HG03469 (cell line): ENCODE data around the gene OGN.
"Not testable (repeated sequence)": the region's sequence is repeated elsewhere in the genome, so short reads cannot be mapped to it uniquely, and the experiment has no call there.

ENCODE experiments used
- ATAC-seq: cut with Tn5 transposase; IDR thresholded peaks from one replicate; pipeline ENCODE4 v1.9.1; 2021; ENCODE audit warnings: mild to moderate bottlenecking, moderate library complexity, moderate number of reproducible peaks; ENCODE audit not compliant: unreplicated experiment

OGN gene

GRCh38 chr9:92404042-92404836, at the start of gene OGN:
Gene OGN (minus strand): TSS chr9:92404578. CDS start chr9:92403407, 1,171 bp downstream.
- no peak for ATAC-seq

- no peak for ATAC-seq
Observed at GRCh38 chr9:92446536-92446935, 42.2 kb upstream of the OGN start.

- no peak for ATAC-seq
Observed at GRCh38 chr9:92444841-92445240, 40.5 kb upstream of the OGN start.

- no peak for ATAC-seq
Observed at GRCh38 chr9:92440751-92441046, 36.3 kb upstream of the OGN start.

DNA sequence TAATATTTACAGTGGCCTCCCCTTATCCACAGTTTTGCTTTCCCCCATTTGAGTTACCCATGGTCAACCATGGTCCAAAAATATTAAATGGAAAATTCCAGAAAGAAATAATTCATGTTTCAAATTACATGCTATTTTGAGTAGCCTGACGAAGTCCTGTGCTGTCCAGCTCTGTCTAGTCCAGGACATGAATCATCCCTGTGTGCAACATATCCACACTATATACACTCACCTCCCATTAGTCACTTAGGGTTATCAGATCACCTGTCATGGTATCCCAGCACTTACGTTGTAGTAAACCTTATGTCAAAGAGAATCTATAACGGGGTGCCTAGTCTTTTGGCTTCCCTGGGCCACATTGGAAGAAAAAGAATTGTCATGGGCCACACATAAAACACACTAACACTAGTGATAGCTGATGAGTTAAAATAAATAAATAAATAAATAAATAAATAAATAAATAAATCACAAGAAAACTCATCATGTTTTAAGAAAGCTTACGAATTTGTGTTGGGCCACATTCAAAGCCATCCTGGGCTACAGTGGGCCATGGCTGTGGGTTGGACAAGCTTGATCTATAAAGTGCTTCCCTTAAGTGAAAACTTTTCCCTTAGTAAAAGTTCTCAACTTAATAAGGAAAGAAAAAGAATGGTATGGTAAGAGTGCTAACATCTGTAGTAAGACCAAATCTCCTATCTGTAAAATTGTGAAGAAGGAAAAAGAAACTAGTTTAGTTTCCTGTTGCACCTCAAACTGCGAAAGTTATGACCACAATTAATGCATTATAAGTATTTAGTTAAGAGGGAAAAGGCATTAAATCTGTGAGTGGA, 35.8 kb upstream of the OGN start:
- ATAC-seq, result no peak

- ATAC-seq, result no peak
Observed at GRCh38 chr9:92438900-92439526, 34.6 kb upstream of the OGN start.

DNA sequence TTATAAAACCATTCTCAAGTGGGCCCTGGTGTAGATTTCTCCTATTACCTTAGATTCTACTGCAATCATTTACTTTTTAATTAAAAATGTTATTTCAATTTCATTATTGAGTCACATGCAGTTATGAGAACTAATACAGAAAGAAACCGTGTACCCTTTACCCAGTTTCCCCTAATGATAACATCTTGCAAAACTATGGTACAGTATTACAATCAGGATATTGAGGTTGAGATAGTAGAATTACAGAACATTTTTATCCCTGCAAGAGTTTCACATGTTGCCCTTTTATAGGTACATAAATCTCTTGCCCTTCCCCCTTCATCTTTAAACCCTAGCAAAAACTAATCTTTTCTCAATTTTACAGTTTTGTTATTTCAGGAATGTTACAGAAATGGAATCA, 30.9 kb upstream of the OGN start:
- no peak for ATAC-seq

- ATAC-seq, result no peak
Observed at GRCh38 chr9:92432972-92433548, 28.7 kb upstream of the OGN start.

- no peak for ATAC-seq
Observed at GRCh38 chr9:92432350-92432749, 28.0 kb upstream of the OGN start.

- ATAC-seq, result no peak
Observed at GRCh38 chr9:92429836-92430235, 25.5 kb upstream of the OGN start.

DNA sequence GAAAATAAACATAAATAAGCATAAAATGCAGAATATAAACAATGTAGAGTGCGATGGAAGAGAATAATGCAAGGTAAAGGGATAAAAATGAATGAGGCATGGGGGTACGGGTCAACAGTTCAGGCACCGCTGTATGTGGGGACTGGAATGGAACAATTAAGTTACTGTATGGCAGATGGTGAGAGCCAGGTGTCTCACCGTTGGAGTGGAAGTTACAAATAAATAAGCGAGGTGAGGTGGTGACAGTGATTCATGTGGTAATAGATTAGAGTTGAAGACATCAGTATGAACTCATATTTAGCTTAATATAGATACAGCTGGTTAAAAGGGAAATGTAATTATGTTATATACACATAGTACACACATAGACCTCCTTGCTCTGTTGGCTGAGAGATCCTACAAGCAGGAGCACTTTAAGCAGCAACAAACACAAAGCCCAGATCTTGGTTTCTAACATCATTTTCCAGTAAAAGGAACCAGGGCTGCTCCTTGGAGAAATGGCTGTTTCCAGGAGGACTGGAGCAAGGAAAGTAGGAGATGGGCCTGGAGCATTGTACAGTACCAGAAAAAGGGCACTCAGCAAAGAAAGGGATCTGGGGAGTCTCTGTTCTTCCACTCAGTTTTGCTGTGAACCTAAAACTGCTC, 22.2 kb upstream of the OGN start:
- no peak for ATAC-seq

DNA sequence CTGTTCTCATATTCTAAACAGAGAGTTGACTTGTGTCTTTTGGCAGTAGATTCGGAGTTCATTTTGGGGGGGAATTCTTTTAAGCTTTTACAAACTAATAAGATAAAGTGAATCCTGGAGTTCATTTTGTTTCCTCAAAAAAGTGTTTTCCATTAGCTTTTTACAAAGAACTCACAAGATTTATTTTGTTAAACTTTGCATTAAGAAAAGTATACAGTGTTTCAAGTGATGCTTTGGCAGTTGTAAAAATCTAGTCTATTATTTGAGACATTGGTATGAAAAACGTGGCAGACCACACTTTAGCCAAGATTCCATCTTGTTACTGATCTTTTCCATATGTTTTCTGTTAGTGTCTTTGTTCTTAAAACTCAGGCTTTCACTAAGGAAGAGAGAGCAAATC, 21.1 kb upstream of the OGN start:
- no peak for ATAC-seq

DNA sequence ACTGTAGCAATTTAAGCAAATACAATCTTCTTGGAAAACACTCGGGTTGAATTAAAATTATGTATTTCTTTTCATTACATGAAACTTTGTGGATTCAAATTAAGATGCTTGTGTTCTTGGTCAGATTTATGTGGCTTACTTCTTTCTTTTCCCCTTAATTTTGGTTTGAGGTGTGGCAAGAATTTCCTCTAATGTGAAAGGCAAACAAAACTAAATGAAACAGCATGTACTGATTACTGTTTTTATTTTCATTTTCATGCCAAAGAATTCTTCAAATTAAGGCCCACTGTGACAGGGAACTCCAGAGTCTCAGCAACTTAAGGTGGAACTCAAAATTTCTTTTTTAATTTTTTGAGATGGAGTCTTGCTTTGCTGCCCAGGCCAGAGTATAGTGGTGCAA, 20.0 kb upstream of the OGN start, which contains the start of gene OMD:
Gene OMD, minus strand, starts transcription at position 132 of the 400 bp plus-strand sequence. CDS start 6,913 bp downstream, outside the sequence.
- no peak for ATAC-seq

DNA sequence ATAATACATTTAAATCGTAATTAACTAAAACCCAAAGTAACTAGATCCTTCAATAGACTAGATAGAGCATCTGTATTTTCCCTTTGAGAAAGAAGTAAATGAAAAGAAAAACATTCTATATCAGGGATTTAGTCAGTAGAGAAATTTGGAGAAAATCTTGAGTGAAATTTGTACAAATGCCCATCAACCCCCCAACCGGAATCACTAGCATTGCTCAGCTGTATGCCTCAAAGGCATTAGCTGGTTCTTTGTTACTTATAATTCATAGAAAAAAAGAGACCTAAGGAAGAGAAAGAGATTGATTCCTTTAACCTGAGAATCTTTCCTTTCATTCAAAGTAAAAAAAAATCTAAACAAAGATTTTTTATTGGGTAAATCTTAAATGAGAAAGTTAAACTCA, 19.2 kb upstream of the OGN start:
- ATAC-seq, result no peak

- ATAC-seq, result no peak
Observed at GRCh38 chr9:92422611-92423338, 18.4 kb upstream of the OGN start.

DNA sequence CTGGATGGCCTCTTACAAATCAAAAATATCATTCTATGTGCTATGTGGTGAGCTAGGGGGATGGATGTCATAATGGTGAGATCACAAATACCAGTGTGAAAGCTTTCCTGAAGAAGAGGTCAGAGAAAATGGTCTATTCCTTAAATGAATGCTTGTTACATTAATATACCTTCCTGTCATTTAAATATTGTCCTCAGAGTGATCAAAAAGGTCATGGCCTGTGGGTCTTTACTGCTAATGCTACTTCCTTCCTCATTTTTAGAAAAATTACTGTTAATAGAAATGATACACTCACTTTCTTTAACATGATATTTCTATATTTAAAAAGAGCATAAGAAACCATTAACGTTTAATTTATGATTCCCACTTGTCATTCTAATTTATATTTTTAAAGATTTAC, 10.2 kb upstream of the OGN start:
- ATAC-seq, result no peak

DNA sequence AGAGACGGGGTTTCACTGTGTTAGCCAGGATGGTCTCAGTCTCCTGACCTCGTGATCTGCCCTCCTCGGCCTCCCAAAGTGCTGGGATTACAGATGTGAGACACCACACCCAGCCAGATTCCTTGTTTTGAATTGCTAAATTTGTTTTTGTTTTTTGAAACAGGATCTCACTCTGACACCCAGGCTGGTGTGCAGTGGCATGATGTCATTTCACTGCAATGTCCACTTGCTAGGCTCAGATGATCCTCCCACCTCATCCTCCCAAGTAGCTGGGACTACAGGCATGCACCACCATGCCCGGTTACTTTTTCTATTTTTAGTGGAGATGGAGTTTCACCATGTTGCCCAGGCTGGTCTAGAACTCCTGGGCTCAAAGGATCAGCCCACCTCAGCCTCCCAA, 6.8 kb upstream of the OGN start:
- ATAC-seq, result not testable (repeated sequence)

GRCh38 chr9:92408747-92409478, 4.5 kb upstream of the OGN start:
- ATAC-seq, result no peak

DNA sequence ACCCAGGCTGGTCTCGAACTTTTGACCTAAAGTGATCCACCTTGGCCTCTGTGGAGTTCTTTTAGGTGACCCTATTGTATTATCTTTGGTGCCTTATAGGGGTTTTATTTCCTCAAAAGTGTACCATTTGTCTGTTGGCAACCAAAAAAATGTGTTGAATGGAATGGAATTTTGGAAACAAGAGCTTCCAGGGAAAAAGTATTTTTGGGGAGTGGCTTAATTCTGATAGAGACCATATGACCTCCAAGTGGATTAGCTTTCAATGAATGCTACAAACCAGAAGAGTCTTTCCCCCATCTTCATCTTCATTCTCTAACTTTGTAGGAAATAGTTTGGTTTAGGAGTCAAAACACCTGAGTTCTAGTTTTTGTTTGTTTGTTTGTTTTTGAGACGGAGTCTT, 3.4 kb upstream of the OGN start:
- ATAC-seq, result no peak

DNA sequence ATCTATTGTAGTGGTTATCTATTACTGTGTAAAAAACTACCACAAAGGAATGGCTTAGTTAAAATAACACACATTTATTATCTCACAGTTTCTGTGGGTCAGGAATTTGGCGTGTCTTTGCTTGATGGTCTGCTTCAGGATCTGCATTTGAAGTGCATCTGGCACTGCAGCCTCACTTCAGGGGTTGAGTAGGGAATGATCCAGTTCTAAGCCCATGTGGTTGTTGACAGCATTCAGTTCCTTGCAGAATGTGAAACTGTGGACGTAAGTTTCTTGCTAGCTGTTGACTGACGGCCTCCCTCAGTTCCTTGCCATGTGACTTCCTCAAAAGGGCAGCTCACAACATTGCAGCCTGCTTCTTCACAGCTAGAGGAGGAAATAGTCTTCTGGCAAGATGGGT, 2.1 kb upstream of the OGN start:
- ATAC-seq, result peak; percentile 65
